Neural cell (in vitro differentiated cells): ENCODE results near the gene RAP1GDS1. TPM values are rescaled to one million over a fixed set of nuclear protein-coding genes. Genes with fewer than 3 reads are reported as not detected.

ENCODE experiments used
- H2AFZ ChIP-seq: fragments of 200-600, 300-800 bp; sonication (generic), shearing (Covaris generic); 2 replicates; pipeline ENCODE4 v1.6.0; 2014; ENCODE audit warnings: low read depth, mild to moderate bottlenecking, antibody characterized with exemption, low read length, moderate library complexity
- H3F3A ChIP-seq: fragments of 200-600 bp; shearing (Covaris generic); 2 replicates; pipeline ENCODE4 v1.6.1; 2016; ENCODE audit warnings: mild to moderate bottlenecking, moderate library complexity, mixed read lengths, antibody characterized with exemption, low read length; ENCODE audit not compliant: insufficient read depth, poor library complexity, severe bottlenecking
- H3K27ac ChIP-seq: fragments of 200-600, 300-800 bp; sonication (generic), shearing (Covaris generic); 2 replicates; pipeline ENCODE4 v1.5.1; 2014; ENCODE audit warnings: mild to moderate bottlenecking, low read length, moderate library complexity
- H3K27me3 ChIP-seq: fragments of 300-800, 200-600 bp; sonication (generic), shearing (Covaris generic); 2 replicates; pipeline ENCODE4 v1.6.0; 2014; ENCODE audit warnings: mild to moderate bottlenecking, low read depth, low read length, moderate library complexity; ENCODE audit not compliant: insufficient read depth
- H3K36me3 ChIP-seq: fragments of 300-800, 200-600 bp; sonication (generic), shearing (Covaris generic); 2 replicates; pipeline ENCODE4 v1.5.1; 2014; ENCODE audit warnings: mild to moderate bottlenecking, antibody characterized with exemption, low read length, moderate library complexity; ENCODE audit not compliant: insufficient read depth
- H3K4me2 ChIP-seq: fragments of 300-800, 200-600 bp; sonication (generic), shearing (Covaris generic); 2 replicates; pipeline ENCODE4 v1.6.0; 2014; ENCODE audit warnings: mild to moderate bottlenecking, low read length
- H3K4me3 ChIP-seq: fragments of 300-800, 200-600 bp; sonication (generic), shearing (Covaris generic); 2 replicates; pipeline ENCODE4 v1.5.1; 2014; ENCODE audit warnings: mild to moderate bottlenecking, low read length, moderate library complexity
- H3K79me2 ChIP-seq: fragments of 200-600 bp; shearing (Covaris generic); replicated peaks from 2 replicates; pipeline ENCODE4 v1.6.0; 2014; ENCODE audit warnings: mild to moderate bottlenecking, low read length, moderate library complexity; ENCODE audit not compliant: insufficient read depth
- H3K9ac ChIP-seq: fragments of 300-800, 200-600 bp; sonication (generic), shearing (Covaris generic); 2 replicates; pipeline ENCODE4 v1.6.1; 2016; ENCODE audit warnings: mild to moderate bottlenecking, low read length, mixed read lengths
- H3K9me2 ChIP-seq: fragments of 200-600 bp; shearing (Covaris generic); 2 replicates; pipeline ENCODE4 v1.6.1; 2016; ENCODE audit warnings: mild to moderate bottlenecking, low read length, mixed read lengths; ENCODE audit not compliant: insufficient read depth
- H3K9me3 ChIP-seq: fragments of 200-600, 300-800 bp; sonication (generic), shearing (Covaris generic); 2 replicates; pipeline ENCODE4 v1.6.1; 2016; ENCODE audit warnings: mild to moderate bottlenecking, mixed run types, low read length, moderate library complexity, mixed read lengths
- H4K20me1 ChIP-seq: fragments of 200-600 bp; shearing (Covaris generic); 2 replicates; pipeline ENCODE4 v1.6.1; 2016; ENCODE audit warnings: mild to moderate bottlenecking, mixed run types; ENCODE audit not compliant: insufficient read depth
- EP300 ChIP-seq: fragments of 450-650 bp; conservative IDR thresholded peaks from 2 replicates; pipeline ENCODE4 v1.6.1; 2014; ENCODE audit warnings: antibody characterized with exemption, mild to moderate bottlenecking, moderate library complexity; ENCODE audit not compliant: poor library complexity, severe bottlenecking
- EZH2 ChIP-seq: fragments of 200-600, 300-800 bp; shearing (Covaris generic), sonication (generic); IDR thresholded peaks from 2 replicates; pipeline ENCODE4 v1.6.1; 2014; ENCODE audit warnings: antibody characterized with exemption, low read length, borderline replicate concordance, mild to moderate bottlenecking; ENCODE audit not compliant: insufficient read depth, poor library complexity, severe bottlenecking
- MXI1 ChIP-seq: fragments of 450-650 bp; conservative IDR thresholded peaks from 2 replicates; pipeline ENCODE4 v1.6.1; 2014; ENCODE audit warnings: antibody characterized with exemption, mild to moderate bottlenecking; ENCODE audit not compliant: poor library complexity, severe bottlenecking
- POLR2AphosphoS5 ChIP-seq: IDR thresholded peaks from 2 replicates; pipeline ENCODE4 v1.6.1; 2012
- RAD21 ChIP-seq: fragments of 450-650 bp; conservative IDR thresholded peaks from 2 replicates; pipeline ENCODE4 v1.6.1; 2014; ENCODE audit warnings: antibody characterized with exemption, mild to moderate bottlenecking, moderate library complexity
- REST ChIP-seq: IDR thresholded peaks from 2 replicates; pipeline ENCODE4 v1.6.1; 2012; ENCODE audit warnings: borderline replicate concordance
- SMC3 ChIP-seq: fragments of 450-650 bp; conservative IDR thresholded peaks from 2 replicates; pipeline ENCODE4 v1.6.1; 2014; ENCODE audit warnings: antibody characterized with exemption, mild to moderate bottlenecking, moderate library complexity; ENCODE audit not compliant: poor library complexity
- TAF1 ChIP-seq: IDR thresholded peaks from 2 replicates; pipeline ENCODE4 v1.6.1; 2012; ENCODE audit warnings: low read depth
- polyA plus RNA-seq: library from polyadenylated mRNA; depleted of rRNA; stranded (reverse); fragments of >200 nt; gene quantifications from 2 replicates; pipeline ENCODE4 v1.2.3, GENCODE V29; 2014
- TF ChIP-seq, protein P1 (sequence below): fragments of 450-650 bp; IDR thresholded peaks from 2 replicates; pipeline ENCODE4 v1.5.1; 2014; ENCODE audit warnings: antibody characterized with exemption, mild to moderate bottlenecking, moderate library complexity; ENCODE audit not compliant: poor library complexity, severe bottlenecking

The RAP1GDS1 gene
- polyA plus RNA-seq, 1 donor from 2014 or later: 41.1 TPM

- Histone ChIP-seq H3K9me2 (no peaks in the 10 kb centered on the region), H3K79me2 (no peaks in the 10 kb centered on the region), H3F3A (no peaks in the 10 kb centered on the region), H4K20me1 (no peaks in the 10 kb centered on the region), H3K27me3 (no peaks in the 10 kb centered on the region), H3K9ac (no peak overlapping the region), H2AFZ (no peak overlapping the region), H3K27ac (no peak overlapping the region), H3K4me3 (no peak overlapping the region), H3K4me2 (no peak overlapping the region), H3K9me3 (no peaks in the 10 kb centered on the region), H3K36me3 (no peaks in the 10 kb centered on the region)
- TF ChIP-seq, protein P1, sequence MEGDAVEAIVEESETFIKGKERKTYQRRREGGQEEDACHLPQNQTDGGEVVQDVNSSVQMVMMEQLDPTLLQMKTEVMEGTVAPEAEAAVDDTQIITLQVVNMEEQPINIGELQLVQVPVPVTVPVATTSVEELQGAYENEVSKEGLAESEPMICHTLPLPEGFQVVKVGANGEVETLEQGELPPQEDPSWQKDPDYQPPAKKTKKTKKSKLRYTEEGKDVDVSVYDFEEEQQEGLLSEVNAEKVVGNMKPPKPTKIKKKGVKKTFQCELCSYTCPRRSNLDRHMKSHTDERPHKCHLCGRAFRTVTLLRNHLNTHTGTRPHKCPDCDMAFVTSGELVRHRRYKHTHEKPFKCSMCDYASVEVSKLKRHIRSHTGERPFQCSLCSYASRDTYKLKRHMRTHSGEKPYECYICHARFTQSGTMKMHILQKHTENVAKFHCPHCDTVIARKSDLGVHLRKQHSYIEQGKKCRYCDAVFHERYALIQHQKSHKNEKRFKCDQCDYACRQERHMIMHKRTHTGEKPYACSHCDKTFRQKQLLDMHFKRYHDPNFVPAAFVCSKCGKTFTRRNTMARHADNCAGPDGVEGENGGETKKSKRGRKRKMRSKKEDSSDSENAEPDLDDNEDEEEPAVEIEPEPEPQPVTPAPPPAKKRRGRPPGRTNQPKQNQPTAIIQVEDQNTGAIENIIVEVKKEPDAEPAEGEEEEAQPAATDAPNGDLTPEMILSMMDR: no peak
These were observed 138.7 kb downstream of the RAP1GDS1 start for GRCh38 chr4:98399915-98400314.

DNA sequence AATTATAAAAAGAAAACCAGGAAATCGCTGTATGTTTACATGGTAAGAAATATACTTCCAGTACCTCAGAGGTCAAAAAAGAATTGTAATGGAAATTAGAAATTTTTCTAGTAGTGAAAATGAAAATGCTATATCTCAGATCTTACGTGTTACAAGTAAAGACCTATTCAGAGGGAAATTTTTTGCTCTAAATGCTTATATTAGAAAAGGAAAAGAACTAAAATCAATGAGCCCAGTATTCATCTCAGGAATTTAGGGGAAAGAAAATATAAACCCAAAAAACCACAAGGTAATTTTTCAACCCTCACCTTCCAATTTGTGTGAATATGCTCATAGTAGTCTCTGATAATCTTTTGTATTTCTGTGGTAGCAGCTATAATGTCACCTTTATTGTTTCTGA lies 145.6 kb downstream of the RAP1GDS1 start:
- no peaks in the 10 kb centered on the region for H3K27me3 ChIP-seq
- no peak overlapping the region for H3K4me2 ChIP-seq
- H3K79me2 ChIP-seq: no peaks in the 10 kb centered on the region
- H3K36me3 ChIP-seq: no peaks in the 10 kb centered on the region
- H3K9me3 ChIP-seq: no peaks in the 10 kb centered on the region
- H3K4me3 ChIP-seq: no peak overlapping the region
- no peak overlapping the region for H3K27ac ChIP-seq
- no peaks in the 10 kb centered on the region for H3F3A ChIP-seq
- TF ChIP-seq EZH2: no peak
- H3K9ac ChIP-seq: no peak overlapping the region
- H2AFZ ChIP-seq: no peak overlapping the region
- H4K20me1 ChIP-seq: no peaks in the 10 kb centered on the region
- H3K9me2 ChIP-seq: no peaks in the 10 kb centered on the region

- Histone ChIP-seq H3K27me3 (no peaks in the 10 kb centered on the region), H3K79me2 (no peaks in the 10 kb centered on the region), H3F3A (no peaks in the 10 kb centered on the region), H3K9ac (no peak overlapping the region), H3K36me3 (no peaks in the 10 kb centered on the region), H3K9me2 (no peaks in the 10 kb centered on the region), H3K4me3 (no peak overlapping the region), H3K27ac (no peak overlapping the region), H3K4me2 (no peak overlapping the region), H4K20me1 (no peaks in the 10 kb centered on the region), H2AFZ (no peak overlapping the region), H3K9me3 (no peaks in the 10 kb centered on the region)
- TF ChIP-seq, protein P1: no peak
- TF ChIP-seq REST (no peak), EZH2 (no peak), EP300 (no peak), RAD21 (no peak), POLR2AphosphoS5 (no peak), MXI1 (no peak), TAF1 (no peak), SMC3 (no peak)
These were observed 150.5 kb downstream of the RAP1GDS1 start for GRCh38 chr4:98411731-98412130.
